Non-pigmented ciliary epithelial cell (primary cell): Measurements from ENCODE around the gene FOXR1.
"Not testable (repeated sequence)": the region's sequence is repeated elsewhere in the genome, so short reads cannot be mapped to it uniquely, and the experiment has no call there.

ENCODE experiments used
- DNase-seq: peaks from one replicate; pipeline ENCODE4 v3.0.0-alpha.2; 2010; ENCODE audit warnings: low read depth

FOXR1 gene

DNA sequence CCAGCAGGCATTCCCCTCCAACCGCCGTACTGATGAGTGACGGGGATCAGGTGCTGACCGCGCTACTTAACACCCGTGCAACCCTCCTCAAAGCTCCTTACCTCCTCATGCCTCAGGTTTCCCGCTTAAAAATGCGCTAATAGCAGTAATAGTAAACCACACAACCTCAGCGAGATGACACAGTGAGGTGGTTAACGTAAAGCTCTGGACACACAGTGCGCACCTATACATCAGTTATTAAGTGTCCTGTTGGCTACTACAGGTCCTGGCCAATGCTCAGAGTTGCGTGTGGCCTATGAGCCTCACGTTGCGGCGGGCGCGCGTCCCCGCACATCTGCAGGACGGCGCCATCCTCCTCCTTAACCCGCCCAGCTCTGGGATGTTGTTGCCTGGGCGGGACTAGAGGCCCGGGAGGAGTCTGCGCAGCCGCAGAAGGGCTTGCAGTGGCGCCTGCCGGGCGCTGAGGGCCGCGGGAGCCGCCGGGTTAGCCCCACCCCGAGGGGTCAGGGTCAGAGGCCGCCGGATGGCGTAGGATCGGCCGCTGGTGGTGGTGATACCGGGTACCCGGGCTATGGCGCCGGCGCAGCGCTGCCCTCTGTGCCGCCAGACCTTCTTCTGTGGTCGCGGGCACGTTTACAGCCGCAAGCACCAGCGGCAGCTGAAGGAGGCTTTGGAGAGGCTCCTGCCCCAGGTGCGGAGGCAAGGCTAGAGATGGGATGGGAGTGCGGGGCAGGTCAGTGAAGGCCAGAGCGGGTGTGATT lies 26.2 kb downstream of the FOXR1 start, which contains the start of gene CENATAC:
TSS of gene CENATAC (plus strand) at position 512 of the 761 bp plus-strand sequence. CDS start at position 572, 60 bp downstream.
- no peak for DNase-seq

GRCh38 chr11:118998388-118998717 lies 26.8 kb downstream of the FOXR1 start:
- no peak for DNase-seq

DNA sequence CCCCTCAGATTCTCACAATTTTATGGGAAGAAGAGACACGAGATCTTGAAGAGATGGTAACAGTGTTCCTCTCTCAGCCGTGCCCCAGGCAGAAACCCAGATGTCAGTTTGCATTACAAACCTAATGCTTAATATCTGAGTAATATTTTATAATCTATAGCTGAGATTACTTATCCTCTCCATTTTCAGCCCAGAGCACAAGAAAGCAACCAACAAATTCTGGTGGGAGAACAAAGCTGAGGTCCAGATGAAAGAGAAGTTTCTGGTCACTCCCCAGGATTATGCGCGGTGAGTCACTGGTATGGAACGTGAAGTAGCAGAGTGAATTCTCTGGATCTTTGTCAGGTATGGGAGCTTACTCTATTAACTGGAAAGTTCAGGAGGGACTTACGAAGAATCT lies 27.3 kb downstream of the FOXR1 start:
- peak; percentile 61 for DNase-seq

DNA sequence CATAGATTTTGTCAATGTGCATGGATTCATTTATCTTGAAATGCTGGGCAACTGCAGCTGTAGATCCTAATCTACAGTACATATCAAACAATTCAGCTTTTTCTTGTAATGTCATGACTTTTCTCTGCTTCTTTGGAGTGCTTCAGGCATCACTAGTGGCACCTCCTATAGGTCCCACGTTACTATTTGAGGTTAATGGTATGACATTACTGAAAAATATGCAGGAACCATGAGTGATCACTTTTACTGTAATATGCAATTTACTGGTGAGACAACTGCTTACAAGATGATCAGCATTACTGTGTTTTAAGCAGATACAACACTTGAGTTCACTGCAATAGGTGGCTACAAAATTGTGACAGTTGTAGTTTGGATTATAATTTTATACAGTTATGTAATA lies 29.3 kb downstream of the FOXR1 start:
- DNase-seq, result no peak

DNA sequence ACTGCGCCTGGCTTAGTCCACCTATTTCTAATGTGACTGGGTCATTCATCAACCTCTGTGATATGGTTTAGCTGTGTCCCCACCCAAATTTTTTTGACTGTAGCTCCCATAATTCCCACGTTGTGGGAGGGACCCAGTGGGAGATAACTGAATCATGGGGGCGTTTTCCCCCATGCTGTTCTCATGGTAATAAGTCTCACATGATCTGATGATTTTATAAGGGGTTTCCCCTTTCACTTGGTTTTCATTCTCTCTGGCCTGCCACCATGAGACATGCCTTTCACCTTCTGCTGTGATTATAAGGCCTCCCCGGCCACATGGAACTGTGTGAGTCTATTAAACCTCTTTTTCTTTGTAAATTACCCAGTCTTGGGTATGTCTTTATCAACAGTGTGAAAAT lies 35.1 kb downstream of the FOXR1 start:
- DNase-seq, result no peak

DNA sequence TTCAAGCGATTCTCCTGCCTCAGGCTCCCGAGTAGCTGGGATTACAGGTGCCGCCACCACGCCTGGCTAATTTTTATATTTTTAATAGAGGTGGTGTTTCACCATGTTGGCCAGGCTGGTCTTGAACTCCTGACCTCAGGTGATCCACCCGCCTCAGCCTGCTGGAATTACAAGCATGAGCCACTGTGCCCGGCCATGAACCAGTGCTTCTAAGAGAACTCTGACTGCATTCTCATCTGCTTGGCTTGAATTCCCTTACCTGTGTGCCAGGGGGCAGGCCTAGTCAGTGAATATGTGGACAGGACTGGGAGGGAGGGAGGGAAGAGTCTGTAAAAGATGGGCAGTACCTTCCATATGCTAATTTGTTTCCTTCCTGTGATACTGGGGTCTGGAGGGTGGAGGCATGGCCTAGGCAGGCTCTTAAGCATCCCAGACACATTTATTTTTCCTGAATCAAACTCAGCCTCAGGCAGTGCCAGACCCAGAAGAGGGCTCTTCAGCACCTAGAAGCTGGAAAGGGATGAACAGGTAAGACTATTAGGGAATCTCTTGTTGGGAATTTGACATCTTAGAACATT lies 40.0 kb downstream of the FOXR1 start:
- no peak for DNase-seq

- no peak for DNase-seq
These were observed 41.1 kb downstream of the FOXR1 start for GRCh38 chr11:119012629-119013170.

DNA sequence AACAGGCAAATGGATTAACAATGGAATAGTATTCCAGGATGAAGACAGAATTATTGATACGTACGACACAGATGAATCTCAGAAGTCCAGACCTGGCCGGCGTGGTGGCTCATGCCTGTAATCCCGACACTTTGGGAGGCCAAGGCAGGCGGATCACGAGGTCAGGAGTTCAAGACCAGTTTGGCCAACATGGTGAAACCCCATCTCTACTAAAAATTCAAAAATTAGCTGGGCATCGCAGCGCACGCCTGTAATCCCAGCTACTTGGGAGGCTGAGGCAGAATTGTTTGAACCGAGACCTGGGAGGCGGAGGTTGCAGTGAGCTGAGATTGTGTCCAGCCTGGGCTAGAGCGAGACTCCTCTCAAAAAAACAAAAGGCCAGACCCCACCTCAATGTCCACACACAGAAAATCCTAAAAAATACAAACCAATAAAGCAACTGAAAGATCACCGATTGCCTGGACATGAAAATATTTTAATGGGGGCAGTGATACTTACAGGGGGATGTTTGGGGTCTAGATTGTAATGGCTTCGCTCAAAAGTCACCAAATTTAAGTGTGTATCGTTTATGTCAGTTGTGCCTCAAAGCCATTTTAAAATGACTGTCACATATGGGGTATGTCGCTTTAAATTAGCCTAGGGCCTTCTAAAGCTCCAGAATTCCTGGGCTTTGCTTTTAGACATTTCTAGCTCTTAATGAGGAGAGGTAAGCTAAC lies 42.8 kb downstream of the FOXR1 start:
- no peak for DNase-seq

DNA sequence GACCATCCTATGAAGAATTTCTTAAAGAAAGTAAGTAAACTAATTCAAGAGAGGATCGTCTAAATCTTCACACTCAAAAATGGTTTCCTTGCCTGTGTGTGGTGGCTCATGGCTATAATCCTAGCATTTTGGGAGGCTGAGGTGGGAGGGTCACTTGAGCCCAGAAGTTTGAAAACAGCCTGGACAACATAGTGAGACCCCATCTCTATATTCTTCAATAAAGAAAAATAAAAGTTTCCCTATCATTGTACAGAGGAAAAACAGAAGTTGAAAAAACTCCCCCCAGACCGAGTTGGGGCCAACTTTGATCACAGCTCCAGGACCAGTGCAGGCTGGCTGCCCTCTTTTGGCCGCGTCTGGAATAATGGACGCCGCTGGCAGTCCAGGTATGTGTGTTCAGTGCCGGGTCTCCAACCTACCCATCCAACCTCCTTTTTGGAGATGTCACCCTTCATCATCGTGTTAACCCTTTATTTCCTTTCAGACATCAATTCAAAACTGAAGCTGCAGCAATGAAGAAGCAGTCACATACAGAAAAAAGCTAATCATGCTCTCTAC lies 43.6 kb downstream of the FOXR1 start:
- no peak for DNase-seq

DNA sequence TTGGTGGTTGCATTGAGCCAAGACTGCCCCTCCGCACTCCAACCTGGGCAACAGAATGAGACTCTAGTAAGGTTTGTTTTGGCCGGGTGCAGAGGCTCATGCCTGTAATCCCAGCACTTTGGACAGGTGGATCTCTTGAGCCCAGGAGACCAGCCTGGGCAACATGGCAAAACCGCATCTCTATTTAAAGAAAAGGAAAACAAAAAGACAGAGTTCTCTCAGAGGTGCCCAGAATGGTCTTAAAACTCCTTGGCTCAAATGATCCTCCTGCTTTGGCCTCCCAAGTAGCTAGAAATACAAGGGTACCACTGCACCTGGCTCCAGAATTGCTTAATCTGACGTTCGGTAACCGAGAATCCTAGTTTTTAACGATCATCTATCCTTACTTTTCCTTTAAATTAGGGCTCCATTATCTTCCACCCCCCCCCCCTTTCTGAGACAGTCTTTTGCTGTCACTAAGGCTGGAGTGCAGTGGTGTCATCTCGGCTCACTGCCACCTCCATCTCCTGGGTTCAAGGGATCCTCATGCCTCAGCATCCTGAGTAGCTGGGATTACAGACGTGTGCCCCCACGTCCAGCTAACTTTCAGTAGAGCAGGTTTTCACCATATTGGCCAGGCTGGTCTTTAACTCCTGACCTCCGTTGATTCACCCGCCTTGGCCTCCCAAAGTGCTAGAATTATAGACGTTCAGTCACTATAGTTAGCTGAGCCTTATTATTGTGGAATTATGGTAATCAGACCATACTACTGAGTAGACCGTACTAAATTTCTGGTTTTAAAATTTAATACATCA lies 44.9 kb downstream of the FOXR1 start:
- DNase-seq, result no peak

- not testable (repeated sequence) for DNase-seq
These were observed 45.8 kb downstream of the FOXR1 start for GRCh38 chr11:119017377-119017776.

DNA sequence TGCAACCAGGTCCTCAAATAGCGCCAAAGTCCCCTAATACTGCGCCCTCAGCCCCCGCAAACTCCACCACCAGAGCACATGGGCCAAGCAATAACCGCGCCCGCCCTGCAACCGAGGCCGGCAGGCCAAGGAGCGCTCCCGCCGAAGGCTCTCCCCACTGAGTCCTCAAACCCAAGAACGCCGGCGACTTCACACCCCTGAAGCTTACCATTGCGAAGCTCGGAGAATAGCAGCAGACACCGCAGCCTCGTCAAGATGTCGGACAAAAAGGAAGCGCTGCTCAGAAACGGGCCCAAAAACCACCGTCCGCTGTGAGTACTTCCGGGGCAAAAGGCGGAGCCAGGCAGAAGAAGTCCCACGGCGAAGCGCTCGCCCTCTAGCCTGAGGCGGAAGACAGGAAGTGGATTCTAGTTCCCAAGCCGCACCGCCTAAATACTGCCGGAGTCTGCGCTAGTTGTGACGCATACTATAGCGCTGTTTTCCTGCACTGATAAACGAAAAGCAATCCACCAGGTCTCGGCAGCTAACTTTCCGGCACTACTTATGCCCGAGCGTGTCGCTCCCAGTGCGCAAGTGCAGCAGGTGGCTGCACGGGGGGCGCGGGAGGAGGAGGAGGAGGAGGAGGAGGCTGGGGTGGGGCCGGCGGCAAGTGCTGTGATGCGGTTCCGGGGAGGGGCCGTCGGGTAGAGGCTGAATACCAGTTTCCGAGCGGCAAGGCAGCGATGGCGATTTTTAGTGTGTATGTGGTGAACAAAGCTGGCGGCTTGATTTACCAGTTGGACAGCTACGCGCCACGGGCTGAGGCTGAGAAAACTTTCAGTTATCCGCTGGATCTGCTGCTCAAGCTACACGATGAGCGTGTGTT lies 46.7 kb downstream of the FOXR1 start, which contains the start of the genes RPS25 and TRAPPC4:
TSS of gene RPS25 (minus strand) at position 270 of the 865 bp plus-strand sequence. CDS start at position 211, 59 bp downstream.
TSS of gene TRAPPC4 (plus strand) at position 693 of the 865 bp plus-strand sequence. CDS start at position 723, 30 bp downstream.
- peak; percentile 70 for DNase-seq

- no peak for DNase-seq
These were observed 48.4 kb downstream of the FOXR1 start for GRCh38 chr11:119019996-119020395.

DNA sequence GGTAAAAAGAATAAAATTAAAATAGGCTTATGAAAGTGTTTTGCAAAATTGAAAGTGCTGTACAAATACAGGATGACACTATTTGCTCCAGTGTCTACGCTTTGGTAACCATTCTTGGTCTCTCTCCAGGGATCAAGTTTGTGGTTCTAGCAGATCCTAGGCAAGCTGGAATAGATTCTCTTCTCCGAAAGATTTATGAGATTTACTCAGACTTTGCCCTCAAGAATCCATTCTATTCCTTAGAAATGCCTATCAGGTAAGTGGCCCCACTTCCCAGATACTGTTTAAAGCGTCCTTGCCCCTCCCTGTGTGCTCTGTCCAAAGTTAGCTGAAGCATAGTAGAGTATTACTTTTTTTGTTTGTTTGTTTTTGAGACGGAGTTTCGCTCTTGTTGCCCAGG lies 50.1 kb downstream of the FOXR1 start:
- DNase-seq, result no peak

DNA sequence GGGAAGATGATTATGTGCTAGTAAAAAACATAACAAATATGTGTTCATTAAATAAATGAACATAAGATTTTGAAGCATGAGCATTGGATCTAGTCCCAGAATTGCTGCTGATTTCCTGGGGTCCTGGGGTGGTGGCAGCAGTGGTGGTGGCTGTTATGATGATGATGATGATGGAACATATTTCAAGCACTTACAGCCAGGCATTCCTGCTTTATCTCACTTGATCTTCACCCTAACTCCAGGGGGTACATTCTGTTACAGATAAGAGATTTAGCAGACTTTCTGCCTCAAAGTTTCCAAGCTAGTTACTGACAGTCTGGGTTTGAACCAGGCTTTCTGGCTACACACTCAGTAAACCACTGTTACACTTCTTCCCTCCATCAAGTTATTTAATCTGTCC lies 52.2 kb downstream of the FOXR1 start:
- DNase-seq, result peak; percentile 30

- DNase-seq, result no peak
These were observed 53.0 kb downstream of the FOXR1 start for GRCh38 chr11:119024430-119025098.

DNA sequence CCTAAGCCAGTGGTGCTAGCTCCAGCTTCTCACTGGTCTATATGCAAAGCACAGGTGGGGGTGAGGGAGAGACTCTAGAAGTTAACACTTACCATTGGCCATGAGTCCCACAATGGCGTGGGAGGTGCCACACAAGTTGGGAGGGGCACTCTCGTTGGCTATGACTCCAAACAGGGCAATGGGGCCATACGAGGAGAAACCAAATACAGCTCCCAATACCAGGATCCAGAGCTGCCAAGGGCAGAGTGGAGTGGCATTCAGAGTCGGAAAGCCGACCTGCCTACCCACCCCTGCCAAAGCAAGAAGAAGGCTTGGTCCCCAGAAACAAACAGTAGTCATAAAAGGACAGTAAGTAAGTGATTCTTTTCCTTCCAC lies 53.5 kb downstream of the FOXR1 start:
- no peak for DNase-seq

- no peak for DNase-seq
These were observed 54.0 kb downstream of the FOXR1 start for GRCh38 chr11:119025541-119025940.

- no peak for DNase-seq
These were observed 54.6 kb downstream of the FOXR1 start for GRCh38 chr11:119025978-119026766.
